HS-27A (cell line): ENCODE results near the gene GPR107.

Experiments used
- DNase-seq: peaks from one replicate; pipeline ENCODE4 v3.0.0-alpha.2; 2012; ENCODE audit warnings: low read depth, missing footprints

GPR107 gene

GRCh38 chr9:130110166-130110565, 56.5 kb downstream of the GPR107 start:
- DNase-seq, result no peak

- DNase-seq, result no peak
These were observed 56.9 kb downstream of the GPR107 start for GRCh38 chr9:130110596-130111021.

DNA sequence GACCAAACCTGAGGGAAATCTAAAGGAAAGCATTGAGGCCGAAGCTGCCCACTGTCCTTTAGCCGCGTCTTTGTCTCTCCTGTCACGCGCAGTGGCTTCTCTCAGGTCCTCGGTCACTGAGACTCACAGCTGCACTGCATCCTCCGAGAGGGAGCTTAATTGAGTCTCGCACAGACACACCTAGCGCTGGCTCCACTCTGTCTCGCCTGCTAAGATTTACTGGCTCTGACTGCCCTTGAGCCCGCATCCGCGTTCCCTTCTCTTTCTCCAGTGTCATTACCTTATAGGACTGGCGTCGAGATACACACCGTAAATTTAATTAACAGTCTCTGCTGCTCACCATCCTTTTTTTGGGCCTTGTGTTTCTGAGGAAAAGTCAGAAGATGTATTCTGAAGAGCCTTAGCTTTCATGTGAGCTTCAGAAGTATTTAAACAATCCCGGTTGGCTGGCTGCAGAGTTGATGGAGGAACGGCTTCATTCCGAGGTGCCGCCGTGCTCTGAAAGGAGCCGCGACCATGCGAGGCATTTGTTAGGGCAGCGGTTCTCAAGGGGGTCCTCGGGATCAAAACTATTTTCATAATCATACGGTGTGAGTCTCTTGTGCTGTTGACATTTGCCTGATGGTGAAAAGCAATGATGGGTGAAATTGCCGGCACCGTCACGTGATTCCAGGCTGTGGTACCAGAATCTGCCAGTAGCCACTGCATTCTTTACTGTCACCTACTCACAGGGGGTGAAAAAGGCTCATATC, 58.3 kb downstream of the GPR107 start:
- DNase-seq, result no peak

- DNase-seq, result no peak
These were observed 58.9 kb downstream of the GPR107 start for GRCh38 chr9:130112538-130113151.

DNA sequence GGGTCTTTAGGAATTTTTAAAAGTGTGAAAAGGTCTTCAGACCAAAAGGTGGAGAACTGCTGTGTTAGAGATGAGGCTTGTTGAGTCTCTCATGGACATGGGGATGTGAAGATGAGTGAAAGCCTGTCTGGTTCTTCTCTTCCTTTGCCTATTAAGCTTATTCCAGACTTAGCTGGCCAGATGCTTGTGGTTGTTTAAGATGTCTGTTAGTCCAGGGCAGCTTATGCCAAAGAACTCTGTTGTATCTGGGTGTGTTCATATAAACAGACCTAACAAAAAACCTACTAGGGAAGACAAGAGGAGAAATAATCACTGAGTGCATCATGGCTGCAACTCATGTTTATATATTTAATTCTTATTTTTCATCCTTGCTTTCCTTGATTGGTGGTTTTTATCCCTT, 61.0 kb downstream of the GPR107 start:
- no peak for DNase-seq

DNA sequence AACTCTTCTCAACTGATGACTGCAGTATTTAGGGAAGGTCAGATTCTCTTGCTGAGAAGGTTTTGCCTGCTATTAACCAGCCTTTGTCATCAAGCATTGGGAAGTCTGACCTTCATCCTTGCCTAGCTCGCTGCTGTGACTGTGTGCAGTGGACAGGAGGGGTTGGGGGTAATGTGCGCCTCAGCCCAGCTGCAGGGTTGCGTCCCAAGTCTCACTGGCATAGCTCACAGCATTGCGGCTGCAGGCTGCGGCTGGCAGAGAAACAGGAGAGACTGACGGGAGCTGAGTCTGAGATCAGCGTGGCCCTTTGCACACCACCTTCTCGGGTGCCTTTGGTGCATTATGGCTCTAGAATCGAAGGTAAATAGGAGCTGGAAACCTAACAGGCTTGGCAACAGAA, 62.6 kb downstream of the GPR107 start:
- DNase-seq, result no peak

- no peak for DNase-seq
These were observed 63.7 kb downstream of the GPR107 start for GRCh38 chr9:130117376-130117775.

GRCh38 chr9:130117816-130118632, 64.3 kb downstream of the GPR107 start:
- peak; percentile 48 for DNase-seq

GRCh38 chr9:130118841-130119518, 65.3 kb downstream of the GPR107 start:
- DNase-seq, result no peak

DNA sequence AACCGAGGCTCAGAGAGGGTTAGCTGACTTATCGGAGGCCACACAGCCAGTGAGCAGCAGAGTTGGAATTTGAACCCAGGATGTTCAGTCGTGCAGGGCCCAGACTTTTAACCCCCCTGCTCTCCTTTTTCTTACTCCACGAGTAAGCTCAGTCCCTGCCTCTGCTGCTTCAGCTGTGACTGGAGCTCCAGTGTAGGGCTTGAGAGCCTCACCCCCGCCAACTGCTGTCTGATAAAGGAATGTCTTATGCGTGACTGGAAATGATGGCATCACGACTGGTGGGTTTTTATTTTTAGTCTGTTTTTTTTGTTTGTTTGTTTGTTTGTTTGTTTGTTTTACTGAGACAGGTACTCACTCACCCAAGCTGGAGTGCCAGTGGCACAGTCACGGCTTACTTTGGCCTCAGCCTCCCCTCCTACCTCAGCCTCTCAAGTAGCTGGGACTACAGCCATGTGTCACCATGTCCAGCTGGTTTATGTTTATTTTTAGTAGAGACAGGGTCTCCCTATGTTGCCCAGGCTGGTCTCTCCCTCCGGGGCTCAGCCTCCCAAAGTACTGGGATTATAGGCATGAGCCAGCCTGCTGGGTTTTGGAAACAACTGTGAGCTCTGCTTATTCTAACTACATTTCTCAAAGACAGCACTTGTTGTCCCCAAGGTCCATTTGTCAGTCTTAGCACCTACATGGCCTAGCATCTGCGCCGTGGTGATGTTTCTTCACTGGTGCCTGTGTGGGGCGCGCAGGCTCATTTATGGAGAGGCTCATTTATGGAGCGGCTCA, 66.0 kb downstream of the GPR107 start:
- no peak for DNase-seq

DNA sequence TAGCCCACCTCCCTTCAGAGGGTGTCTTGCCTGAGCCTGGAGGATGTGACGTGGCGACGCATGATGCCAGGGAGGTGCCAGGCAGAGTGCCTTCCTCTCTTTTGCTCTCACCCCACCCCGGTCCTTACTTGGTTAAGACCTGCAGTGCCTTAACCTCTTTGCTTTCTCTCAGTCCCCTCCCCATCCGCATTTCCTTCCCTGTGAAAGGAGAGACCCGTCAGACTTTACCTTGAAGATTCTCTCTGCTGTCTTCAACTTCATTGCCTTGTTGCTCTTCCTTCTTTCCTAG, 66.5 kb downstream of the GPR107 start:
- no peak for DNase-seq

DNA sequence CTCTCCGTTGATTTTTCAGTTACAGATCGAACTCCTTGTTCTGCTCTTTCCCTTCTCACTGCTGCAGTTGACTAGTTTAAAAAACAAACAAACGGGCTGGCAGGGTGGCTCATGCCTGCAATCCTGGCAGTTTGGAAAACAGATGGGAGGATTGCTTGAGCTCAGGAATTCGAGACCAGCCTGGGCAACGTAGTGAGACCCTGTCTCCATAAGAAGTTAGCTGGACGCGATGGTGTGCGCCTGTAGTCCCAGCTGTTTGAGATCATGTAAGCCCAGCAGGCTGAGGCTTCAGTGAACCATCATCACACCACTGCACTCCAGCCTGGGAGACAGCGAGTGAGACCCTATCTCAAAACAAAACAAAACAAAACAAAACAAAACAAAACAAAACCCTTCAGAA, 67.1 kb downstream of the GPR107 start:
- no peak for DNase-seq

DNA sequence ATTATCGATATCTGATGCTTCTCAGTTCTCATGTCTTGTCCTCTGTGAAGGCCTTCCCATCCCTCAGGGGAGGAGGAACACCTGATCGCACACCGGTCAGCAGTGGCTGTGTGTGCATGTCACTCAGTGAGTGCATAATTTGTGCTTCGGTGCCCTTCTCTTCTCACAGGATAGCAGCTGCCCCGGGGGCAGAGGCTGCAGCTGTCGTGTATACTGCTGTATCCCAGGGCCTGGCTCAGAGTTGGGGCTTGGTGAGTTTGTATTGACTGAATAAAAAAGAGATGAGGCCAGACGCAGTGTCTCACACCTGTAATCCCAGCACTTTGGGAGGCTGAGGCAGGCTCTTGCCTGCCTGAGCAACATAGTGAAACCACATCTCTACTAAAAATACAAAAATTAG, 68.8 kb downstream of the GPR107 start:
- no peak for DNase-seq

- no peak for DNase-seq
These were observed 70.6 kb downstream of the GPR107 start for GRCh38 chr9:130124085-130124860.

DNA sequence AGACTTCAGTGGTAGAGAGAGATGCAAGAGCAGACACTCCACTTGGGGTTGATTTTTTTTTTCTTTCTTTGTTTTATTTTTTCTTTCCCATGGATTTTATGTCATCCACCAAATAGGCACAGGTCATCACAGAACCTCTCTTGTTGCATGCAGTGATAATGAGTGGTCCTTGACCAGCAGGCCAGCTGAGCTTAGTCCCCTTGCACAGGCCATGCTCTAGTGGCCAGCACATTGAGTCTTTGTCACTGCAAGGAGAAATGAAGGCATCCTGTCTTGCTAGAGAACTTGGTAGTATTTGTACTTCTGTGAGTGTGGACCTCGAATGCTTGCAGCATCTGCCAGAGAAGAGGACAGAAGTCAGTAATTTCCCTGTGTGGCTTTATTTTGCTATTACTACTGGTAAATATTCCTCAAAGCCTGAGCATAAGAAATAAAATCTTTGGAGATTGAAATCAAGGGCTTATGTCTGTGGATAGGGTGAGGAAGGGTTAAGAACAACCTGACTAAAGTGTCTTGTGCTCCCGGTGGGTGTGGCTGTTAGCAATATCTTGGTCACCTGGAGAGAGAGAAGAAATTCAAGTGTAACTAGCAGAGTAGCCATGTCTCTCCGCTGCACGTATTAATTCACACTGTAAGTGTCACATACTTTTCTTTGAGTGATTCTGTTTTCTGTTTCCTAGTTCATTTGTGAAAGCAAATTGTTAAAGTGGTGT, 73.2 kb downstream of the GPR107 start:
- DNase-seq, result no peak

- no peak for DNase-seq
These were observed 74.5 kb downstream of the GPR107 start for GRCh38 chr9:130128251-130128650.

GRCh38 chr9:130128733-130129431, 75.2 kb downstream of the GPR107 start:
- DNase-seq, result no peak

- no peak for DNase-seq
These were observed 75.8 kb downstream of the GPR107 start for GRCh38 chr9:130129432-130130061.

DNA sequence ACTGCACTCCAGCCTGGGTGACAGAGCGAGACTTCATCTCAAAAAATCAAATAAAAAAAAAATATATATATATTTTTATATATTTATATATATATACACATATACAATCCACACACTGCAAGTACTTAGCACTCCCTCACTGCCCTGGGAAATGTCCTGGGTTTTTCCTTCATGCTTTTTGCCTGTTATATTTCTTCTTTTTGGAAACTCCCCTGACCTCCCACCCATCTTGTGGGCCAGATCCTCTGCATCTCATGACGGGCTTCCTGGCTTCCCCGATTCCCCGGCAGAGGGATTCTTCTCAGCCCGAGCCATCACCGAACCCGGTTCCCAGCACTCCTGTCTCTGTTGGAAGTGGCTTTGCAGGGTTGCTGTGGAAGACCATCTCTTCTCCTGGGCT, 79.0 kb downstream of the GPR107 start:
- DNase-seq, result no peak
